Epithelial cell of prostate (primary cell): ENCODE data around the gene TBC1D32.
A peak's percentile ranks its signal among the peaks of the same experiment; 100 is the strongest.
"Not testable (repeated sequence)": the region's sequence is repeated elsewhere in the genome, so short reads cannot be mapped to it uniquely, and the experiment has no call there.

Experiments
- DNase-seq: peaks from one replicate; pipeline ENCODE4 v3.0.0-alpha.2; 2011; ENCODE audit warnings: low read depth, low spot score
- H3K27ac ChIP-seq: fragments of 450-650 bp; 2 replicates; pipeline ENCODE4 v1.5.1; 2017; ENCODE audit warnings: mild to moderate bottlenecking

The TBC1D32 gene

DNA sequence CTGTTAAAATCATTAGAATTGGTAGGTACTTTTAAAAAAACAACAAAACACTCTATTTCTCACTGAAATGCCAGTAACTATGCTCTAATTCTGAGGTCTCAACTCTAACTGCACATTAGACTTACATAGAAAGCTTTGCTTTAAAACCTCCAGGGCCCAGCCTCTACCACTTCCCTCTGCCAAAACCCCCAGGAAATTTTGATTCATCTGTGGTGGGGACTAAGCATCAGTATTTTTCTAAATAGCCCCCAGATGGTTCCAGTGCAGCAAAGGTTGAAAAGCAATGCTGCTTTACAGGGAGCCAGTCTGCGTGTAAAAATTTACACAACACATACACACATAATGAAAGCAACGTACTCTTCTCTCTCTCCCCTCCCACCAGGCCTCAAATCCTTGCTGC, 3.8 kb downstream of the TBC1D32 start:
- H3K27ac ChIP-seq = no peak overlapping the region
- no peak for DNase-seq

DNA sequence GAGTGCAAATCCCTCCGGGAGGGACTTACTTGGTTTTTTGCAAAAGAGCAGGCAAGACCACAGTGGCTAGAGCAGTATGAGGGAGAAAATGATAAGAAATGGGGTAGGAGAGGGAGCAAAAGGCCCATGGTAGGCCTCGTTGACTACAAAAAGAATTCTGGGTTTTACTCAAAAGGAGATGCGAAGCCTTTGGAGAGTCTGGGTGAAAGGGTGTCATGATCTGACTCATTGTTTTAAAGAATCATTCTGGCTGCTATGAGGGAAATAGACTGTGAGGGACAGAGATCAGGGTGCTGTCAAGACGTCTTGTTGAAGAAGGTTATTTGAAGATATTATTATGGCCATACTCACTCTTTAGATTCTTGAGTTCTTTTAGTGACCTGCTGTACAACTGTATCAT, 13.0 kb downstream of the TBC1D32 start:
- DNase-seq = no peak

DNA sequence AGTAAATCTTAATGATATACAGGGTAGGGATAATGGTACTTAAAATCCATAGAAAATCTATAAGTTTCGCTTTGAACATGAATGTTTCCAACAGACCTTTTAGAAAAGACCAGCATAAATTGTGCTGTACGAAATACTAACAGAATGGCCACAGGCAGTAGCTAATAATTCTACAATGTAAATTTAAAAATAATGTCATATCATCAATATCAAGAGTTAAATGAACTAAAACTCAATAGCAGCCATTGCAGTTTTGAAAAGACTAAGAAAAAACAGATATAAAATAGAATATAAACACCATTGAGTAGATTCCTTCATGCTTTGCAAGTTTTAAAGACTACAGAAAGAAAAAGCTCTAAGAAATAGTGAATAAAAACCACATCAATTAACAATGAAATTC, 14.7 kb downstream of the TBC1D32 start:
- DNase-seq = no peak
- no peak overlapping the region for H3K27ac ChIP-seq

More for the DNA sequence above, 13.0 kb downstream of the TBC1D32 start:
- no peak overlapping the region for H3K27ac ChIP-seq

DNA sequence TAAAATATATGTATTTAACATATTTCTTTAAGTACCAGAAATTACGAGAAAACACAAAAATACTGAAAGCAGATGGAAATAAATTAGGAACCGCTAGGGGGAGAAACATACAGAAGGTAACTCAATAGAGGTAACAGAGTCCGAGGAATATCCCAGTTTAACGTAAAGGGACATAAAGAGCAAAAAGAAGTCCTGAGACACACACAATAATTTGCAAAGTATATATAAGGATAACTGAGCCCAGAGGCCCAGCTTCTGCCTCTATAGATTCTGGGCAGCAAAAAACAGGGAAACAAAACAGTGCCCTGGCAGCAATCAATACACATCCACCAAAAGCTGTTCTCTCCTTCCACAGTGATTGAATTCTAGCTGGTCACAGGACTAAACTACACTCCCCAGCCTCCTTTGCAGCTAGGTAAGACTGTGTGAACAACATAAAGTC, 15.1 kb downstream of the TBC1D32 start:
- H3K27ac ChIP-seq = no peak overlapping the region
- no peak for DNase-seq

DNA sequence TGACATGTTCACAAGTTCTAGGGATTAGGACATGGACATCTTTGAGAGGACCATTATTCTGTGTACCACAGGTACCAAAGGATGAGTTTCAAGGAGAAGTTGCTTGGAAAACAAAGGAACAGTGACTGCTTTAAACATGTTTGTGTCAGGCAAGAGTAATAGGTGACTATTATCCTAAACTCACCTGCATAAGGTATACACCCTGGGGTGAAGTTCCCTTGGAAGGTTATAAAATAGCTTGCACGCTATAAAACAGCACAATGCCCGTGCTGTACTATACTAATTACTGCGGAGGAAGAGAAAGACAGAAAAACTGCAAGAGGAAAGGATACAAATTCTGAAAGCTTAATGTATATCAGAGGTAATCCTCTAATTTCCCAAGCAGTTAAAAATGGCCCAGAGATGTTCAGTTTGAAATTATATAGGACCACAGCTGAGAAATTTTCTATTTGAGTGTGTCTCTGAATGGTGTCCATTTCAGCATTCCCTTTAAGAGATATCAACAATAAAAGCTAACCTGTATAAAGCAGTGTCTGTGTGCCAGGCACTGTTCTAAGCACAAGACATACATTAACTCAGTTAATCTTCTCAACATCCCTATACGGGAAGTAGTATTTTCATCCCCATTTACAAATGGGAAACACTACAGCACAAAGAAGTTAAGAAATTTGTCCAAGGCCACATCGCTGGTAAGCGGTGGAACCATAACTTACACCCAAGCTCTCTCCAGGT, 19.7 kb downstream of the TBC1D32 start:
- no peak overlapping the region for H3K27ac ChIP-seq
- DNase-seq = no peak

DNA sequence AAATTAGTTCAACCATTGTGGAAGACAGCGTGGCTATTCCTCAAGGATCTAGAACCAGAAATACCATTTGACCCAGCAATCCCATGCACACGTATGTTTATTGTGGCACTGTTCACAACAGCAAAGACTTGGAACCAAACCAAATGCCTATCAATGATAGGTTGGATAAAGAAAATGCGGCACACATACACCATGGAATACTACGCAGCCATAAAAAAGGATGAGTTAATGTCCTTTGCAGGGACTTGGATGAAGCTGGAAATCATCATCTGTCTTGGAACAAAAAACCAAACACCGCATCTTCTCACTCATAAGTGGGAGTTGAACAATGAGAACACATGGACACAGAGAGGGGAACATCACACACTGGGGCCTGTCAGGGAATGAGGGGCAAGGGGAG, 22.5 kb downstream of the TBC1D32 start:
- DNase-seq, H3K27ac ChIP-seq: not testable (repeated sequence)

DNA sequence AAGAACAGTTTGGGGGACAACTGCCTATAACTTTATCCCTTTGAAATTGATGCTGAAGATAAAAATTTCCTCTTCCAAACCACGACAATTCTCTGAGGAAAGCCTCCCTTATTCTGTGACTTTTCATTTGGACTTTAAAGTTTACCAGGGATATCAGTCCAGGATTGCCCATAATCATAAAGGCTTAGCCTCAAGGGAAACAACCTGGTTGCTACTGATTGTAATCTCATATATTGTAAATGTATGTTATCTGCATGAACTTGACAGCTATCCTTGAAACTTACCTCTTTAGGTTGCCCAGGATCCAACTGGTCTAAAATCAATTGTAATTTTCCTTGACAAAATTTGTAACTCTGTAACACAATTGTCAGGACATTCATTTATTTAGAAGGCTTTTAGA, 23.8 kb downstream of the TBC1D32 start:
- DNase-seq = no peak
- peak overlapping the region; percentile 76 for H3K27ac ChIP-seq

DNA sequence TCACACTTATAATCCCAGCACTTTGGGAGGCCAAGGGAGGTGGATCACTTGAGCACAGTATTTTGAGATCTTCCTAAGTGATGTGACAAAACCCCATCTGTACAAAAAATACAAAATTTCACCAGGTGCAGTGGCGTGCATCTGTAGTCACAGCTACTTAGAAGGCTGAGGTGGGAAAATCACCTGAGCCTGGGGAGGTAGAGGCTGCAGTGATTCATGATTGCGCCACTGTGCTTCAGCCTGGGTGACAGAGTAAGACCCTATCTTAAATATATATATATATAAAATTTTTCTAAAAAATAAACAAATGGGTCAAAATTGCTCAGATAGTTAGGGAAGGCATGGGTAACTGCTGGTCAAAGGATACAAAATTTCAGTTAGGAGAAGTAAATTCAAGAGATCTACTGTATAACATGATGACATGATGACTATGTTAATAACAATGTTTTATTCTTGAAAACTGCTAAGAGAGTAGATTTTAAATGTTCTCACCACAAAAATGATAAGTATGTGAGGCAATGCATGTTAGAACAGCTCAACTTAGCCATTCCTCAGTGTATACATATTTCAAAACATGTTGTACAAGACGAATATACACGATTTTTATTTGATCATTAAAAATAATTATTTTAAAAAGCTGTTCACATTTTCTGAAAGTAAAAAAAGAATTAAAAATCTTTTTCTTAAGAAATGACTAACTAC, 24.4 kb downstream of the TBC1D32 start:
- peak; percentile 36 for DNase-seq

DNA sequence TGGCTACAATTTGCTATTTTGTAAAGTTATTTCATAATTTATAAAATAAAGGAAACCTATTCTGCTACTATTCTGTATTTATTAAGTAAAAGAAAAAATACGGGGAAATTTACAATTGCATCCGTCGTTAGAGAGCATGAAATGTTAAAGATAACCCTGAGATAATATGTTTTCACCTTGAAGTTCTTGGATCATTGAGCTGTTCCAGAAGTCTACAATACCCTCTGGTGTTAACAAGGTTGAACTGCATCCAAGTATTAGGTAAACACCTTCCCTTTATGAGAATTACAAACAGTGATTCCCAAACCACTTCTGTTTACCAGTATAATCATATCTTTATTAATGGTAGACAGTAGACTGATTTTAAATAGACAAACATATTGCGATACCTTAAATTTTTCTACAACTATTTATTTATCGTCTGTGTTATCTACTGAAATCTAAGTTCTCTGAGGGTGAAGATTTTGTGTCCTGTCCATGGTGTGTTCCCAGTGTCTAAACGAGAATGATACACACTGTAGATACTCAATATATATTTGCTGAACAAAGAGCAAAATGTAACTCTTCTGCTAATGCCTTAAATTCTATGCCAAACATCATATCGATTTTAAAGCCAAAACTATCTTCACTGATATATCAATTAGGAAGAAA, 28.2 kb downstream of the TBC1D32 start:
- H3K27ac ChIP-seq = no peak overlapping the region
- DNase-seq = peak; percentile 8

More for the DNA sequence above, 24.4 kb downstream of the TBC1D32 start:
- H3K27ac ChIP-seq = peak overlapping the region; percentile 76

DNA sequence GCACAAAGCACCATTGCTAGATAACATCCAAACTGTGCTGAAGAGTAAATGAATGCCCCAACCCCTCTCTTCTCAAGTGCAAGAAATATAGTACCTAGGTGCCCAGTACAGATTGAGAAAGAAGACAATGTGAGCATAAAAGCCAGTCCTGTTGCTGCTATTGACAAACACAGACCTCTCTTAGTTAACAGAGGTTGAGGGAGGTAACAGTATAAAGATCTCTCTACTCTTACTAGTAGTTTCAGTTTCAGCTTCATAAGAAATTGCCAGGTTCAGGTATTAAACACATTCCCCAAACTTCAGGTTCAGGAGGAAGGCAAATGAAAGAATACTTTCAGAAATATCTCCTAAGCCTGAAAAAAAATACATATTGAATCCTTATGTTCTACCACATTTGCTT, 31.4 kb downstream of the TBC1D32 start:
- no peak for DNase-seq
- H3K27ac ChIP-seq = no peak overlapping the region

DNA sequence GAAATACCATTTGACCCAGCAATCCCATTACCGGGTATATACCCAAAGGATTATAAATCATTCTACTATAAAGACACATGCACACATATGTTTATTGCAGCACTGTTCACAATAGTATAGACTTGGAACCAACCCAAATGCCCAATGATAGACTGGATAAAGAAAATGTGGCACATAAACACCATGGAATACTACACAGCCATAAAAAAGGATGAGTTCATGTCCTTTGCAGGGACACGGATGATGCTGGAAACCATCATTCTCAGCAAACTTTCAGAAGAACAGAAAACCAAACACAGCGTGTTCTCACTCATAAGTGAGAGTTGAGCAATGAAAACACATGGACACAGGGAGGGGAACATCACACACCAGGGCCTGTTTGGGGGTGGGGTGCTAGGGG, 33.1 kb downstream of the TBC1D32 start:
- DNase-seq, H3K27ac ChIP-seq: not testable (repeated sequence)

DNA sequence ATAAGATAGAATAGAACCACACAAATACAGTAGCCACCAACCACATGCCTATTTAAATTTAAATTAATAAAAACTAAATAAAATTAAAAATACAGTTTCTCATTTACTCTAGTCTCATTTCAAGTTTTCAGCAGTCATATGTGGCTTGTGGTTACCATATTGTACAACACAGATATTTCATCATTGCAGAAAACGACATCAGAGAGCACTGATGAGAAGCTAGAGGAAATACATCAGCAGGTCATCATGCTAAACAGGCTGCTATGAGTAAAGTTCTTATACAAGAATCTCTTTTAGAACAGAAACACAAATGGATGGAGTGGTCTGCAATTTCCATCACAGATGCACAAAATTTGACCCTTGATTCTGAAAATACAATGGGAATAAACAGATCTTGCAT, 36.6 kb downstream of the TBC1D32 start:
- H3K27ac ChIP-seq = no peak overlapping the region
- no peak for DNase-seq

DNA sequence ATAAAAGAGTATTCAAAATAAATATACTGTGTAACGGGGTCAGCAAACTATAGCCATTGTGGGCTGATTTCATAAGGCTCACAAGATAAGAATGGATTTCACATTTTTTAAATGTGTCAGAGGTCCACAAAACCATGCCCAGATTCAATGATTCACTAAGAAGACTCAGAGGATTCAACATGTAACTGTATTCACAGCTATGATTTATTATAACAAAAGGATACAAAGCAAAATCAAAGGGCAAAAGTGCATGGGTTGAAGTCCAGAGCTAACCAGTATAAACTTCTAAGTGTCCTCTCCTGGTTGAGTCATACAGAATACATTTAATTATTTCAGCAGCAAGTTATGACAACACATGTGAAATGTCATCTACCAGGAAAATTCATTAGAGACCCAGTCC, 49.2 kb downstream of the TBC1D32 start:
- H3K27ac ChIP-seq = no peak overlapping the region
- no peak for DNase-seq

DNA sequence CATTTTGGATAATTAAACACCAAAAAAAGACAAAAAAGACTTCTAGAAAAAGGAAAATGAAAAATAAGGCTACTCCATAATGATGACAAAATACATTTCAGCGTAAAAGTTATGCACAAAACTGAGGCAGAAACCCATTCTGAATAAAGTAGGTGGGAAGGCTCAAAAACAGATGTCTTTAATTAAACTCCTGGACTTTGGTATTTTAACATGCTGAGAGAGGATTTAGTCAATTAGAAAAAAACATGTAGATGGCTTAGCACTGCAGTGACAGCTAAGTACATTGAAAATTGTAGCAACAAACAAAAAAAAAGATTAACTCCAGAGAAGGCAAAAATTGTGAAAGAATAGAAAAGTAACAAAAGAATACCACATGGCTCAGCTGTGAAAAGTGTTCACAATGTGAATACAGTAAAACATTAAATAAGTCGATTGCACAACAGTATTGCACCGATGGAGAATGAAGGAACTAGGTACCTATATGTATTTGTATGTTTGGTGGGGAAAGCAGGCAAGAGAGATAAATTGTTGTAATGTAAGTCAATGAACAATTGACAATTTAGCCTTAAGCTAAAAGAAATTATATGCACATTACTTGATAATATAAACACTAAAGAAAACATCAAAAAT, 59.5 kb downstream of the TBC1D32 start:
- no peak for DNase-seq
- no peak overlapping the region for H3K27ac ChIP-seq

DNA sequence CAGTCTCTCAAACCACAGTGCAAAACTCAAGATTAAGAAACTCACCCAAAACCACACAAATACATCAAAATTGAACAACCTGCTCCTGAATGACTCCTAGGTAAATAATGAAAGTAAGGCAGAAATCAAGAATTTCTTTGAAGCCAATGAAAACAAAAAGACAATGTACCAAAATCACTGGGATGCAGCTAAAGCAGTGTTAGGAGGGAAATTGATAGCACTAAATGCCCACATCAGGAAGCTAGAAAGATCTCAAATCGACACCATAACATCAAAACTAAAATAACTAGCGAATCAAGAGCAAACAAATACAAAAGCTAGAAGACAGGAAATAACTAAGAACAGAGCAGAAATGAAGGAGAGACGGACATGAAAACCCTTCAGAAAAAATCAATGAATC, 70.5 kb downstream of the TBC1D32 start:
- no peak for DNase-seq
- H3K27ac ChIP-seq = no peak overlapping the region

DNA sequence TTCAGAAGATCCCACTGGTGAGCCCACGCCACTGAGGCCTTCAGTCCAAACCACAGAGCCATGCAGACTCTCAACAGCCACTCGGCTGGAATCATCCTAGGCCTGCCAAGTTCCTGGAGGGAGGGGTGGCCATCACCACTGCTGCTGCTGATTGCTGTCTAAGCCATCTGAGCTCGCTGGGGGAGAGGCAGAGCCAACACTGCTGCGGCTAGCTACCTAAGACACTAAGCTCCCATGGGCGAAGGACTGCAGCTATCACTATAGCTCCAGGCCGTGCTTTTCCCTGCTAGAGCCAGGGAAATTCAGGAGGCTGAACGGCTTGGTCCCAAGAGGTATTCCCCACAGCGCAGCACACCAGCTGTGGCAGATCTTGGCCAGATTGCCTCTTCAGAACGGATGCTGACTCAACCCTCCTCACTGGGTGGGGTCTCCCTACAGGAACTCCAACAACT, 73.6 kb downstream of the TBC1D32 start:
- no peak overlapping the region for H3K27ac ChIP-seq
- no peak for DNase-seq

DNA sequence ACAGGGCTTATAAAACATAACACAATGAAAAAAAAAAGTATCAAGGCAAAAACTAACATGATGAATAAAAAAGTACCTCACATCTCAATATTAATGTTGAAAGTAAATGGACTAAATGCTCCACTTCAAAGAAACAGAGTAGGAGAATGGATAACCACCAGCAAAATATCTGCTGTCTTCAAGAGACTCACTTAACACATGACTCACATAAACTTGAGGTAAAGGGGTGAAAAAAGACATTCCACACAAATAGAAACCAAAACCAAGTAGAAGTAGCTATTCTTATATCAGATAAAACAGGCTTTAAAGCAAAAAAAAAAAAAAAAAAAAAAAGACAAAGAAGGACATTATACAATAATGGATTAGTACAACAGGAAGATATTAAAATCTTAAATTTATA, 86.9 kb downstream of the TBC1D32 start:
- no peak for DNase-seq
- H3K27ac ChIP-seq = no peak overlapping the region

DNA sequence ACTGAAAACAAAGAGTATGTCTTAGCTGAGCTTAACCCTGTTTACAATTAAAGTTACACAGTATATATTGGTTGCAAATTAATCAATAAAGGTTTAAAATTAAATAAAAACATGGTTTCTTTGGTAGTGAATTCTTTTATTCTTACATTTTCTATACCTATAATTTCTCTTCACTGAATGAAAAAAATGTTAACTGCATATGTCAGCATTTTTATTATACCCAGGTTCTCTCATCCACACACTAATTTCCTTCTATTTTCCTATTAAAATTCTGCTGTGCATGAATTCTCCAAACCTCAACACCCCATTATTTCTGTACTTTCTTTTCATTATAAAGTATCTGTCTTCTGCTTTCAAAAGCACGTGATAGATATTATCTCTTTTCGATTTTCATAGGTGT, 91.9 kb downstream of the TBC1D32 start:
- no peak overlapping the region for H3K27ac ChIP-seq
- no peak for DNase-seq

DNA sequence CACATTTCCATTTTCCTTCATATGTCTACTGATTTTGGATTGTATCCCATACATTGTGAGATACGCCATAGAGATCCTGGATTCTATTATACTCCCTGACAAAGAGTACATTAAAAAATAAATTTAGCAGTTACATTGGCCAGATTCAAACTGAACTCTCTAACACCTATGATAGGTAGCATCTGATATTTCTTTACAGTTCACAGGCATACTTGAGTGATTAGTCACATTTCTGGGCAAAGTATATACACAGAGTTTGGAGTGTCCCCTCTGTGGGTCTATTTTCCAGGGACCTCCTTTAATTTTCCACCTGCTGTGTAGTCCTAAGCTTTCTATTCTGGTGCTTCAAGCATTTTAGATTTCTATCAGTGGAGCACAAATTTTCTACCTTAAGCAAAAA, 96.4 kb downstream of the TBC1D32 start:
- DNase-seq = no peak

DNA sequence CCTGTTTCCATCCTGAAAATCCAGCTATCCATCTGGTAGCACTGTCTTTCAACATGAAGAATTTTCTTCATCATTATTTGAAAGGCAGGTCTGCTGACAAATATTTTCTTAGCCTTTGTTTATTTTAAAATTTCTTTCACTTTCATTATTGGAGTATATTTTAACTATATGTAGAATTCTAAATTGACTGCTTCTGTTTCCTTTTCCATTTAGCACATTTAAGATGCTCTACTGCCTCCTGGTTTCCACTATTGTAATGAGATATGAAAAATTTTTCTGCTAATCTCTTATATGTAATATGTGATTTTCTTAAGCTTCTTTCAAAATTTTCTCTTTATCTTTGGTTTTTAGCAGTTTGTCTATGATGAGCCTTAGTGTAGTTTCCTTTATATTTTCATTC, 97.3 kb downstream of the TBC1D32 start:
- no peak for DNase-seq
- no peak overlapping the region for H3K27ac ChIP-seq

More for the DNA sequence above, 96.4 kb downstream of the TBC1D32 start:
- H3K27ac ChIP-seq = no peak overlapping the region

DNA sequence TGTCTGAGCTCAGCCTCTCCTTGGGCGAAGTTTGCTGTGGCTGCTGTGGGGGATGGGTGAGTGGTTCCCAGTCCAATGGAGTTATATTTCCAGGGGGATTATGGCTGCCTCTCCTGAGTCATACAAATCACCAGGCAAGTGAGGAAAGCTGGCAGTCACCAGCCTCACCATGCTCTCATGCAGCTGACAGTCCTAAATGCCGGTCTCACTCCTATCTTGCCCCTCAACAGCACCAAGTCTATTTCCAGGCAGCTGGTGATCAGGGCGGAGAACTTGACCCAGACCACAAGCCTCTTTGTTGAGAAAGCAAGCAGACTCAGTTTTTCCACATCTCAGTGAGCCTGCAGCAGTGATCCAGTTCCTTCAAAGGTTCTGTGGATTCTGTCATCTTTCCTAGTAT, 98.9 kb downstream of the TBC1D32 start:
- no peak for DNase-seq
- no peak overlapping the region for H3K27ac ChIP-seq
